Caco-2 (cell line): ENCODE measurements around the gene SLC4A9. TPM values are rescaled to one million over a fixed set of nuclear protein-coding genes. Genes with fewer than 3 reads are reported as not detected.

ENCODE experiments used
- BruUV-seq: library from RNA; stranded (reverse); fragments of 400-500 nt; replicated peaks from 2 replicates; lab custom pipeline; 2021; lab: Mats Ljungman, UMichigan
- CTCF ChIA-PET: fragments of 300-600 bp; sonication (Branson Sonifier 250); formaldehyde crosslinking; loops from one replicate; lab custom pipeline; 2022; ENCODE audit warnings: antibody characterized with exemption; lab: Charles Lee
- POLR2A ChIA-PET: fragments of 300-600 bp; sonication (Branson Sonifier 250); formaldehyde crosslinking; loops from one replicate; lab custom pipeline; 2022; ENCODE audit warnings: antibody characterized with exemption; lab: Charles Lee
- DNase-seq, 2 experiments: peaks; one replicate each; pipeline versions ENCODE4 v3.0.0 to v3.0.0-alpha.2; 2020 to 2022
- H3K27me3 ChIP-seq: replicated peaks from 2 replicates; pipeline ENCODE4 v1.6.0; 2011; ENCODE audit warnings: low read length; ENCODE audit not compliant: control insufficient read depth, insufficient read depth
- H3K36me3 ChIP-seq: 2 replicates; pipeline ENCODE4 v1.5.1; 2011; ENCODE audit warnings: low read length; ENCODE audit not compliant: control insufficient read depth, insufficient read depth
- H3K4me1 ChIP-seq: fragments of 250-450 bp; sonication (Bioruptor Pico); 2 replicates; pipeline ENCODE4 v1.5.1; 2020; ENCODE audit warnings: mild to moderate bottlenecking
- H3K4me3 ChIP-seq: 2 replicates; pipeline ENCODE4 v1.5.1; 2011; ENCODE audit warnings: low read depth, mild to moderate bottlenecking, control low read depth, low read length
- H3K9me3 ChIP-seq: fragments of 250-450 bp; sonication (Bioruptor Pico); 2 replicates; pipeline ENCODE4 v1.5.1; 2020; ENCODE audit warnings: mild to moderate bottlenecking, moderate library complexity
- H3K27ac Mint-ChIP-seq: one replicate; pipeline ENCODE4 v1.8.0; 2022; ENCODE audit warnings: mixed read lengths; ENCODE audit not compliant: unreplicated experiment
- H3K27me3 Mint-ChIP-seq: one replicate; pipeline ENCODE4 v1.8.0; 2022; ENCODE audit warnings: mixed read lengths; ENCODE audit not compliant: insufficient read depth, unreplicated experiment
- H3K36me3 Mint-ChIP-seq: one replicate; pipeline ENCODE4 v1.8.0; 2022; ENCODE audit warnings: mild to moderate bottlenecking, mixed read lengths; ENCODE audit not compliant: insufficient read depth, unreplicated experiment
- H3K4me1 Mint-ChIP-seq: one replicate; pipeline ENCODE4 v1.8.0; 2022; ENCODE audit warnings: low read depth, mixed read lengths; ENCODE audit not compliant: unreplicated experiment
- H3K4me3 Mint-ChIP-seq: one replicate; pipeline ENCODE4 v1.8.0; 2022; ENCODE audit warnings: mild to moderate bottlenecking, moderate library complexity, mixed read lengths; ENCODE audit not compliant: unreplicated experiment
- H3K9me3 Mint-ChIP-seq: one replicate; pipeline ENCODE4 v1.8.0; 2022; ENCODE audit warnings: mixed read lengths; ENCODE audit not compliant: unreplicated experiment
- CTCF ChIP-seq, 2 experiments: fragments of 200-600 bp in 1 of 2; IDR thresholded peaks; 1 replicate in 1 of 2; 2 replicates in 1 of 2; pipeline versions ENCODE4 v1.5.1 to v1.8.0; 2011 to 2022; ENCODE audit warnings: antibody characterized with exemption in 1 of 2, control low read depth in 1 of 2, inconsistent platforms in 1 of 2, low read depth in 1 of 2, low read length in 1 of 2, mild to moderate bottlenecking in 1 of 2, moderate library complexity in 1 of 2; ENCODE audit not compliant: insufficient read depth in 1 of 2, severe bottlenecking in 1 of 2, unreplicated experiment in 1 of 2
- intact Hi-C: fragments of 100-400 bp; cut with micrococcal nuclease; formaldehyde crosslinking; loops from one replicate; pipeline ENCODE4 v1.10.0; 2022; ENCODE audit not compliant: unreplicated experiment
- total RNA-seq: library from RNA; stranded (reverse); gene quantifications from 2 replicates; pipeline ENCODE4 v1.2.3, GENCODE V29; 2022

The SLC4A9 gene
- total RNA-seq, 1 experiment from 2014 or later: 0.11 TPM

GRCh38 chr5:140356853-140357725 lies 2.9 kb upstream of the SLC4A9 start:
- H3K4me3 ChIP-seq: no peak overlapping the region
- POLR2A ChIA-PET: no interaction called here

GRCh38 chr5:140357726-140358093 lies 2.3 kb upstream of the SLC4A9 start:
- H3K27ac Mint-ChIP-seq: peak overlapping the region; percentile 87

More at GRCh38 chr5:140356853-140357725, 2.9 kb upstream of the SLC4A9 start:
- Mint-ChIP-seq H3K27me3 (no peaks in the 10 kb centered on the region), H3K36me3 (peaks cover 5% of the 10 kb centered on the region), H3K9me3 (no peaks in the 10 kb centered on the region), H3K4me3 (no peak overlapping the region), H3K4me1 (peaks cover 22% of the 10 kb centered on the region), H3K27ac (peak overlapping the region; percentile 87)
- Histone ChIP-seq H3K9me3 (no peaks in the 10 kb centered on the region), H3K36me3 (no peaks in the 10 kb centered on the region), H3K27me3 (no peaks in the 10 kb centered on the region), H3K4me1 (peaks cover 26% of the 10 kb centered on the region)
- DNase-seq: no peak
- TF ChIP-seq CTCF (IDR thresholded peaks at IDR 0.05; ENCODE audit: insufficient read depth in 1 of 2, low read depth in 1 of 2, low read length in 1 of 2, severe bottlenecking in 1 of 2, unreplicated experiment in 1 of 2): no peak
- CTCF ChIA-PET: interaction anchor here (1.5 to 3.2 kb wide), 2 partner anchors 113 to 196 kb away, joined by 3 to 17 read pairs; no protein-coding TSS in a partner anchor
- intact Hi-C loops: loop anchor here (1.0 to 10.0 kb wide), 4 partner anchors 11 to 282 kb away; partner anchors contain the start of genes HBEGF and TMCO6
- BruUV-seq: no TSS peak

More at GRCh38 chr5:140357726-140358093, 2.3 kb upstream of the SLC4A9 start:
- no peaks in the 10 kb centered on the region for H3K9me3 Mint-ChIP-seq
- H3K36me3 Mint-ChIP-seq: peaks cover 5% of the 10 kb centered on the region
- BruUV-seq: no TSS peak
- no peaks in the 10 kb centered on the region for H3K27me3 Mint-ChIP-seq
- intact Hi-C loops: loop anchor here (1.0 to 10.0 kb wide), 4 partner anchors 11 to 283 kb away; partner anchors contain the start of genes HBEGF and TMCO6
- DNase-seq: peak; percentile 88
- Histone ChIP-seq H3K4me1 (peaks cover 26% of the 10 kb centered on the region), H3K4me3 (no peak overlapping the region; the same call in 1 of the 2 replicates), H3K36me3 (no peaks in the 10 kb centered on the region), H3K9me3 (no peaks in the 10 kb centered on the region), H3K27me3 (no peaks in the 10 kb centered on the region)
- peak overlapping the region; percentile 58 for H3K4me3 Mint-ChIP-seq
- POLR2A ChIA-PET: no interaction called here
- TF ChIP-seq CTCF (IDR thresholded peaks at IDR 0.05; ENCODE audit: insufficient read depth in 1 of 2, low read depth in 1 of 2, low read length in 1 of 2, severe bottlenecking in 1 of 2, unreplicated experiment in 1 of 2): peak; percentile 87 to 96
- H3K4me1 Mint-ChIP-seq: peaks cover 22% of the 10 kb centered on the region
- CTCF ChIA-PET: interaction anchor here (1.5 to 2.0 kb wide), 4 partner anchors 12 to 197 kb away, joined by 3 to 30 read pairs (median 17); partner anchors contain the start of gene HBEGF
